HCT116 (cell line): ENCODE measurements around the gene PNPLA2. TPM values are rescaled to one million over a fixed set of nuclear protein-coding genes. Genes with fewer than 3 reads are reported as not detected.

ENCODE experiments used
- ATAC-seq: fragments of 200-7000 bp; cut with Tn5 transposase; 2 replicates; pipeline ENCODE4 v1.9.1; 2020; ENCODE audit warnings: mild to moderate bottlenecking, moderate library complexity
- BruUV-seq: library from RNA; stranded (reverse); fragments of 400-500 nt; replicated peaks from 2 replicates; lab custom pipeline; 2021; lab: Mats Ljungman, UMichigan
- CTCF ChIA-PET: fragments of 300-600 bp; sonication (Branson Sonifier 250); formaldehyde crosslinking; loops from one replicate; lab custom pipeline; 2021; ENCODE audit warnings: antibody characterized with exemption; lab: Charles Lee
- POLR2A ChIA-PET: fragments of 300-600, 350-600 bp; sonication (Branson Sonifier 250); formaldehyde crosslinking; loops from one replicate; lab custom pipeline; 2021; ENCODE audit warnings: antibody characterized with exemption; lab: Charles Lee
- RAD21 ChIA-PET, 2 experiments: fragments of 300-600 bp; sonication (Branson Sonifier 250); formaldehyde crosslinking; loops; one replicate each; lab custom pipeline; 2023; ENCODE audit warnings: low total read pairs in 2 of 2; ENCODE audit not compliant: uncharacterized antibody in 2 of 2, unreplicated experiment in 2 of 2, low non-redundant PET in 1 of 2; lab: Charles Lee
- DNase-seq: peaks from one replicate; pipeline ENCODE4 v3.0.0-alpha.2; 2010; ENCODE audit warnings: low read depth, low spot score
- H2AFZ ChIP-seq: fragments of 200-600 bp; shearing (Covaris generic), sonication (generic); 2 replicates; pipeline ENCODE4 v1.6.1; 2017; ENCODE audit warnings: low read depth, mixed run types, mixed read lengths, antibody characterized with exemption, low read length; ENCODE audit not compliant: poor library complexity, severe bottlenecking
- H3K27ac ChIP-seq: 2 replicates; pipeline ENCODE4 v1.5.1; 2012; ENCODE audit warnings: low read depth, low read length
- H3K27me3 ChIP-seq: fragments of 200-600 bp; sonication (generic); 2 replicates; pipeline ENCODE4 v1.6.1; 2016; ENCODE audit warnings: mixed run types, low read length, mixed read lengths; ENCODE audit not compliant: insufficient read depth
- H3K36me3 ChIP-seq, 2 experiments: fragments of 200-500 bp in 1 of 2; fragments of 200-600 bp in 1 of 2; sonication (Bioruptor generic) in 1 of 2; sonication (generic) in 1 of 2; 2 replicates each; pipeline versions ENCODE4 v1.5.1 to v1.6.1; 2014 to 2016; ENCODE audit warnings: low read length in 2 of 2, inconsistent platforms in 1 of 2, mixed read lengths in 1 of 2, mixed run types in 1 of 2; ENCODE audit not compliant: insufficient read depth in 2 of 2, control insufficient read depth in 1 of 2
- H3K4me1 ChIP-seq, 2 experiments: fragments of 200-600 bp in 1 of 2; sonication (generic) in 1 of 2; 2 replicates each; pipeline versions ENCODE4 v1.5.1 to v1.6.1; 2012 to 2017; ENCODE audit warnings: low read length in 2 of 2, inconsistent platforms in 1 of 2, mild to moderate bottlenecking in 1 of 2, mixed read lengths in 1 of 2, mixed run types in 1 of 2, moderate library complexity in 1 of 2; ENCODE audit not compliant: insufficient read depth in 2 of 2, control insufficient read depth in 1 of 2
- H3K4me2 ChIP-seq: fragments of 200-600 bp; sonication (generic); 2 replicates; pipeline ENCODE4 v1.6.1; 2017; ENCODE audit warnings: mixed run types, low read length, mixed read lengths
- H3K4me3 ChIP-seq, 2 experiments: fragments of 200-600 bp in 1 of 2; sonication (generic) in 1 of 2; replicated peaks in 1 of 2; 2 replicates each; pipeline ENCODE4 v1.5.1; 2011 to 2016; ENCODE audit warnings: low read length in 2 of 2, control low read depth in 1 of 2, low read depth in 1 of 2, mild to moderate bottlenecking in 1 of 2, mixed read lengths in 1 of 2, mixed run types in 1 of 2
- H3K79me2 ChIP-seq: fragments of 200-600 bp; sonication (generic); 2 replicates; pipeline ENCODE4 v1.6.1; 2017; ENCODE audit warnings: mild to moderate bottlenecking, mixed run types, low read length, moderate library complexity, mixed read lengths; ENCODE audit not compliant: insufficient read depth
- H3K9ac ChIP-seq: fragments of 200-600 bp; sonication (generic); 2 replicates; pipeline ENCODE4 v1.6.1; 2016; ENCODE audit warnings: low read length, mixed read lengths
- H3K9me2 ChIP-seq: fragments of 200-600 bp; sonication (generic), shearing (Covaris generic); 2 replicates; pipeline ENCODE4 v1.6.1; 2017; ENCODE audit warnings: mixed run types, mild to moderate bottlenecking, moderate library complexity; ENCODE audit not compliant: insufficient read depth
- H3K9me3 ChIP-seq, 2 experiments: fragments of 200-500 bp in 1 of 2; fragments of 200-600 bp in 1 of 2; sonication (Bioruptor generic) in 1 of 2; sonication (generic) in 1 of 2; 2 replicates each; pipeline ENCODE4 v1.6.1; 2014 to 2017; ENCODE audit warnings: low read length in 2 of 2, mixed read lengths in 2 of 2, inconsistent platforms in 1 of 2, low read depth in 1 of 2, mild to moderate bottlenecking in 1 of 2, mixed run types in 1 of 2, moderate library complexity in 1 of 2; ENCODE audit not compliant: control insufficient read depth in 1 of 2, insufficient read depth in 1 of 2
- H4K20me1 ChIP-seq: fragments of 200-600 bp; sonication (generic), shearing (Covaris generic); 2 replicates; pipeline ENCODE4 v1.6.1; 2017; ENCODE audit warnings: mixed run types, mild to moderate bottlenecking, moderate library complexity; ENCODE audit not compliant: insufficient read depth
- CTCF ChIP-seq, 3 experiments: fragments of 200-600 bp in 1 of 3; sonication (generic) in 1 of 3; IDR thresholded peaks in 2 of 3; conservative IDR thresholded peaks in 1 of 3; 2 replicates each; pipeline ENCODE4 v1.5.1; 2012 to 2017; ENCODE audit warnings: low read depth in 2 of 3, low read length in 2 of 3, antibody characterized with exemption in 1 of 3, borderline replicate concordance in 1 of 3, control low read depth in 1 of 3, mild to moderate bottlenecking in 1 of 3, mixed read lengths in 1 of 3, mixed run types in 1 of 3, moderate library complexity in 1 of 3; ENCODE audit not compliant: insufficient read depth in 1 of 3
- ELF1 ChIP-seq: IDR thresholded peaks from 2 replicates; pipeline ENCODE4 v1.6.1; 2012; ENCODE audit warnings: low read depth, borderline replicate concordance
- EZH2phosphoT487 ChIP-seq: fragments of 200-600 bp; IDR thresholded peaks from 2 replicates; pipeline ENCODE4 v1.6.1; 2018; ENCODE audit warnings: antibody characterized with exemption, borderline replicate concordance
- FOSL1 ChIP-seq: IDR thresholded peaks from 2 replicates; pipeline ENCODE4 v1.6.1; 2012; ENCODE audit warnings: low read depth
- POLR2A ChIP-seq: IDR thresholded peaks from 2 replicates; pipeline ENCODE4 v1.7.0; 2011; ENCODE audit warnings: borderline replicate concordance; ENCODE audit not compliant: insufficient read depth, insufficient read length; ENCODE audit errors: extremely low read depth
- POLR2AphosphoS5 ChIP-seq: IDR thresholded peaks from 2 replicates; pipeline ENCODE4 v1.6.1; 2011; ENCODE audit warnings: mild to moderate bottlenecking, low read depth, low read length, moderate library complexity
- REST ChIP-seq: IDR thresholded peaks from 2 replicates; pipeline ENCODE4 v1.6.1; 2012; ENCODE audit warnings: low read depth
- SIN3A ChIP-seq: IDR thresholded peaks from 2 replicates; pipeline ENCODE4 v1.6.1; 2012; ENCODE audit warnings: low read depth
- TCF7L2 ChIP-seq: IDR thresholded peaks from 2 replicates; pipeline ENCODE4 v1.7.0; 2011; ENCODE audit warnings: borderline replicate concordance, inconsistent platforms; ENCODE audit not compliant: insufficient read depth, insufficient read length; ENCODE audit errors: extremely low read depth
- YY1 ChIP-seq: IDR thresholded peaks from 2 replicates; pipeline ENCODE4 v1.6.1; 2011; ENCODE audit warnings: low read length, low read depth, moderate library complexity, mild to moderate bottlenecking; ENCODE audit not compliant: insufficient replicate concordance; ENCODE audit errors: extremely low read depth
- ZFX ChIP-seq: fragments of 450-650 bp; IDR thresholded peaks from 2 replicates; pipeline ENCODE4 v1.6.1; 2017
- intact Hi-C: fragments of 100-400 bp; cut with micrococcal nuclease; formaldehyde crosslinking; loops from 2 replicates; pipeline ENCODE4 v1.10.0; 2022
- total RNA-seq: library from RNA; stranded (reverse); gene quantifications from one replicate; pipeline ENCODE4 v1.2.1, GENCODE V29; 2021; ENCODE audit not compliant: unreplicated experiment

PNPLA2 gene
- total RNA-seq, 1 experiment from 2014 or later = 124 TPM

- H2AFZ ChIP-seq = no peak overlapping the region
- peak; percentile 53; the same call in 1 of the 2 replicates for TF ChIP-seq ZFX
- no peak for TF ChIP-seq ELF1
- peak; percentile 21; the same call in 1 of the 2 replicates for TF ChIP-seq POLR2AphosphoS5
- TF ChIP-seq, all 23 proteins: peak for 2
- Histone ChIP-seq H3K27ac (peak overlapping the region; percentile 91), H3K9ac (peak overlapping the region; percentile 94), H3K36me3 (peaks cover 0 to 11% of the 10 kb centered on the region in 2 experiments; a peak in 1 of 4 replicates), H3K4me1 (peaks cover 16 to 42% of the 10 kb centered on the region in 2 experiments), H4K20me1 (no peaks in the 10 kb centered on the region), H3K79me2 (peaks cover 29% of the 10 kb centered on the region), H3K4me2 (peak overlapping the region; percentile 97), H3K27me3 (no peaks in the 10 kb centered on the region), H3K9me3 (no peaks in the 10 kb centered on the region), H3K9me2 (no peaks in the 10 kb centered on the region), H3K4me3 (peak overlapping the region; percentile 86 to 92)
- RAD21 ChIA-PET = no interaction called here
- BruUV-seq = no TSS peak
- ATAC-seq (peak; percentile 49), DNase-seq (no peak)
- CTCF ChIA-PET = interaction anchor here (1.7 kb wide), 1 partner anchor 14 kb away, joined by 6 read pairs; no protein-coding TSS in a partner anchor
- POLR2A ChIA-PET = interaction anchor here (0.9 to 2.9 kb wide), 2 partner anchors 10 to 19 kb away, joined by 4 to 25 read pairs; partner anchors contain the start of gene RPLP2
- intact Hi-C loops = no loop called here
These were observed 21.2 kb upstream of the PNPLA2 start for GRCh38 chr11:797296-798092.

GRCh38 chr11:798093-798713, 20.5 kb upstream of the PNPLA2 start, which contains the start of gene SLC25A22:
Gene SLC25A22, minus strand, starts transcription at chr11:798281. Its CDS starts 3,275 bp downstream, at chr11:795006.
- CTCF ChIA-PET = no interaction called here
- H3K9me2 ChIP-seq = no peaks in the 10 kb centered on the region
- peaks cover 29% of the 10 kb centered on the region for H3K79me2 ChIP-seq
- ATAC-seq (peak; percentile 66), DNase-seq (no peak)
- RAD21 ChIA-PET = no interaction called here
- no TSS peak for BruUV-seq
- no peaks in the 10 kb centered on the region for H4K20me1 ChIP-seq
- peak within 1 kb of the TSS; percentile 94 for H3K9ac ChIP-seq
- POLR2A ChIA-PET = no interaction called here
- peak within 1 kb of the TSS; percentile 86 to 92 for H3K4me3 ChIP-seq
- no peaks in the 10 kb centered on the region for H3K27me3 ChIP-seq
- H3K27ac ChIP-seq = peak within 1 kb of the TSS; percentile 91
- H3K9me3 ChIP-seq = no peaks in the 10 kb centered on the region
- intact Hi-C loops = no loop called here
- TF ChIP-seq SIN3A = no peak
- peak in 2 of 3 experiments; percentile 60 to 69; a peak in 4 of 6 replicates for TF ChIP-seq CTCF (IDR thresholded peaks at IDR 0.05 in 2 of 3, conservative IDR thresholded peaks at IDR 0.05 in 1 of 3; ENCODE audit: borderline replicate concordance in 1 of 3, insufficient read depth in 1 of 3, low read depth in 2 of 3, low read length in 2 of 3)
- peak; percentile 51 for TF ChIP-seq POLR2AphosphoS5
- TF ChIP-seq POLR2A = peak; percentile 49
- no peak for TF ChIP-seq TCF7L2
- TF ChIP-seq FOSL1 = no peak
- TF ChIP-seq EZH2phosphoT487 = no peak
- TF ChIP-seq YY1 = peak; percentile 3
- TF ChIP-seq REST = no peak
- peak; percentile 29; the same call in 1 of the 2 replicates for TF ChIP-seq ZFX
- TF ChIP-seq, all 23 proteins: peak for 5
- no peak within 1 kb of the TSS for H2AFZ ChIP-seq
- peaks cover 0 to 9% of the 10 kb centered on the region in 2 experiments; a peak in 1 of 4 replicates for H3K36me3 ChIP-seq
- peak within 1 kb of the TSS; percentile 97 for H3K4me2 ChIP-seq
- H3K4me1 ChIP-seq = peaks cover 16 to 42% of the 10 kb centered on the region in 2 experiments
